KMS-11 (cell line): ENCODE data around the gene FHIT.

ENCODE experiments used
- H2AFZ ChIP-seq: fragments of 200-600 bp; sonication (generic); 2 replicates; pipeline ENCODE4 v1.6.1; 2016; ENCODE audit warnings: antibody characterized with exemption, mixed run types, low read depth
- H3K27ac ChIP-seq: fragments of 200-600 bp; sonication (generic); 2 replicates; pipeline ENCODE4 v1.6.1; 2016; ENCODE audit warnings: mild to moderate bottlenecking, mixed run types
- H3K27me3 ChIP-seq: fragments of 200-600 bp; sonication (generic); 2 replicates; pipeline ENCODE4 v1.6.1; 2017; ENCODE audit warnings: mild to moderate bottlenecking, low read depth, mixed run types, moderate library complexity; ENCODE audit not compliant: insufficient read depth
- H3K36me3 ChIP-seq: fragments of 200-600 bp; sonication (generic); 2 replicates; pipeline ENCODE4 v1.6.1; 2017; ENCODE audit warnings: mild to moderate bottlenecking, mixed run types; ENCODE audit not compliant: insufficient read depth
- H3K4me1 ChIP-seq: fragments of 200-600 bp; sonication (generic); 2 replicates; pipeline ENCODE4 v1.6.1; 2016; ENCODE audit warnings: mild to moderate bottlenecking, low read depth, mixed run types; ENCODE audit not compliant: poor library complexity, severe bottlenecking
- H3K4me2 ChIP-seq: fragments of 200-600 bp; sonication (generic); 2 replicates; pipeline ENCODE4 v1.7.0; 2016; ENCODE audit warnings: mild to moderate bottlenecking, mixed run types
- H3K4me3 ChIP-seq: fragments of 200-600 bp; sonication (generic); IDR thresholded peaks from 2 replicates; pipeline ENCODE4 v1.6.1; 2017; ENCODE audit warnings: low read depth, low read length, mixed read lengths; ENCODE audit not compliant: insufficient read depth
- H3K79me2 ChIP-seq: fragments of 200-600 bp; sonication (generic); 2 replicates; pipeline ENCODE4 v1.6.1; 2016; ENCODE audit warnings: low read depth, mixed run types; ENCODE audit not compliant: insufficient read depth
- H3K9ac ChIP-seq: fragments of 200-600 bp; sonication (generic); 2 replicates; pipeline ENCODE4 v1.6.1; 2016; ENCODE audit warnings: mild to moderate bottlenecking, mixed run types
- H4K20me1 ChIP-seq: fragments of 200-600 bp; sonication (generic); 2 replicates; pipeline ENCODE4 v1.6.1; 2016; ENCODE audit warnings: mild to moderate bottlenecking, mixed run types; ENCODE audit not compliant: insufficient read depth
- TF ChIP-seq, protein P1 (sequence below): fragments of 200-600 bp; sonication (generic); conservative IDR thresholded peaks from 2 replicates; pipeline ENCODE4 v1.6.1; 2017; ENCODE audit warnings: low read depth, mild to moderate bottlenecking, antibody characterized with exemption, low read length, moderate library complexity, mixed read lengths

FHIT gene

DNA sequence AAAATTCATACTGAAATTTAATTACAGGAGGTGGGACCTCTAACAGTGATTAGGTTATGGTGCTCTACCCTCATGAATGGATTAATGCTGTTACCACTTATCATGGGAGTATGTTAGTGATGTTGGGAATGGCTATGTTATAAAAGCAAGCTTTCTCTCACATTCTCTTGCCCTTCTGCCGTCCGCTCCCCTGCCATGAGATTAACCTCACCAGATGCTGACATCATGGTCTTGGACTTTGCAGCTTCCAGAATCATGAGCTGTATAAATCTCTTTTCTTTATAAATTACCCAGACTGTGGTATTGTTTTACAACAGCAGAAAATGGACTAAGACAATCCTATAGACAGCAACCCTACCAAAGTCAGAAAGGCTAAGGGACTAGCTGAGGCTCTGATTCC, 884.8 kb downstream of the FHIT start:
- TF ChIP-seq, protein P1, sequence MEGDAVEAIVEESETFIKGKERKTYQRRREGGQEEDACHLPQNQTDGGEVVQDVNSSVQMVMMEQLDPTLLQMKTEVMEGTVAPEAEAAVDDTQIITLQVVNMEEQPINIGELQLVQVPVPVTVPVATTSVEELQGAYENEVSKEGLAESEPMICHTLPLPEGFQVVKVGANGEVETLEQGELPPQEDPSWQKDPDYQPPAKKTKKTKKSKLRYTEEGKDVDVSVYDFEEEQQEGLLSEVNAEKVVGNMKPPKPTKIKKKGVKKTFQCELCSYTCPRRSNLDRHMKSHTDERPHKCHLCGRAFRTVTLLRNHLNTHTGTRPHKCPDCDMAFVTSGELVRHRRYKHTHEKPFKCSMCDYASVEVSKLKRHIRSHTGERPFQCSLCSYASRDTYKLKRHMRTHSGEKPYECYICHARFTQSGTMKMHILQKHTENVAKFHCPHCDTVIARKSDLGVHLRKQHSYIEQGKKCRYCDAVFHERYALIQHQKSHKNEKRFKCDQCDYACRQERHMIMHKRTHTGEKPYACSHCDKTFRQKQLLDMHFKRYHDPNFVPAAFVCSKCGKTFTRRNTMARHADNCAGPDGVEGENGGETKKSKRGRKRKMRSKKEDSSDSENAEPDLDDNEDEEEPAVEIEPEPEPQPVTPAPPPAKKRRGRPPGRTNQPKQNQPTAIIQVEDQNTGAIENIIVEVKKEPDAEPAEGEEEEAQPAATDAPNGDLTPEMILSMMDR = no peak
- no peak overlapping the region for H3K4me2 ChIP-seq
- no peaks in the 10 kb centered on the region for H3K27me3 ChIP-seq
- no peaks in the 10 kb centered on the region for H3K79me2 ChIP-seq
- no peak overlapping the region for H2AFZ ChIP-seq
- H3K4me1 ChIP-seq = no peaks in the 10 kb centered on the region
- H3K36me3 ChIP-seq = no peaks in the 10 kb centered on the region
- H3K4me3 ChIP-seq = no peak overlapping the region
- H3K27ac ChIP-seq = no peak overlapping the region
- no peak overlapping the region for H3K9ac ChIP-seq
- H4K20me1 ChIP-seq = no peaks in the 10 kb centered on the region

GRCh38 chr3:60365360-60365759, 885.9 kb downstream of the FHIT start:
- no peaks in the 10 kb centered on the region for H3K36me3 ChIP-seq
- H3K27me3 ChIP-seq = no peaks in the 10 kb centered on the region
- H4K20me1 ChIP-seq = no peaks in the 10 kb centered on the region
- H3K4me3 ChIP-seq = no peak overlapping the region
- H3K27ac ChIP-seq = no peak overlapping the region
- H2AFZ ChIP-seq = no peak overlapping the region
- no peaks in the 10 kb centered on the region for H3K79me2 ChIP-seq
- H3K4me1 ChIP-seq = no peaks in the 10 kb centered on the region
- H3K9ac ChIP-seq = no peak overlapping the region
- H3K4me2 ChIP-seq = no peak overlapping the region
- TF ChIP-seq, protein P1 = no peak

DNA sequence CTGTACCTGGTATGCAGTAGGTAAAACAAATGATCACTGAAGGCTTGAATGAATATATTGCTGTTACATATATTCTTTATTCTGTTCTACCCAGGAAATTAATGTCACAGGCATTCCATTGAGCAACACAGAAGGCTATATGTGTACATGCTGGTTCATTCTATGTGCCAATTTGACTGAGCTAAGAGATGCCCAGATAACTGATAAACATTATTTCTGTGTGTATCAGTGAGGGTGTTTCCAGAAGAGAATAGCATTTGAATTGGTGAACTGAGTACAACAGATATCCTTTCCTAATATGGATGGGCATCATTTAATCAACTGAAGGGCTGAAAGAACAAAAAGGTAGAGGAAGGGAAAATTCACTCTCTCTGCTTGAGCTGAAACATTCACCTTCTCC, 886.8 kb downstream of the FHIT start:
- H3K27me3 ChIP-seq = no peaks in the 10 kb centered on the region
- H3K4me3 ChIP-seq = no peak overlapping the region
- no peak overlapping the region for H3K9ac ChIP-seq
- no peak overlapping the region for H2AFZ ChIP-seq
- H3K36me3 ChIP-seq = no peaks in the 10 kb centered on the region
- no peak overlapping the region for H3K4me2 ChIP-seq
- H3K27ac ChIP-seq = no peak overlapping the region
- H3K79me2 ChIP-seq = no peaks in the 10 kb centered on the region
- TF ChIP-seq, protein P1 = no peak
- H3K4me1 ChIP-seq = no peaks in the 10 kb centered on the region
- no peaks in the 10 kb centered on the region for H4K20me1 ChIP-seq

DNA sequence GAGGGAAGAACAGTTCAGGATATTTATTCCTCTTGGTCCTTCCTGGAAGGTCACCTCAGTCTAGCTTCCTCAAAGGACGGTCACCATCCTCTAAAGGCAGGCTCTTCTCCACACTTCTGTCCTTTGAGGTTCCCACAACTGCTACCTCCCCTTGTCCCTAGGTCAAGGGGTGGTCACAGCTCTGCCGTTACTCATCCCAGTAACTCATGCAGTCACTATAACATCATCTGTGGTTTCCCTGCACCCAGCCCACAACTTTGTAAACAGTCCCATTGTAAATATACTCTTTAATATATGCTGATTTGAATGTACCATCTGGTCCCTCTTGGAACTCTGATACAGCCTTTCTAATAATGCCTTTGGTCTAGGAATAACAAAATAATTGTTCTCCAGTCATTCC, 887.4 kb downstream of the FHIT start:
- Histone ChIP-seq H2AFZ (no peak overlapping the region), H4K20me1 (no peaks in the 10 kb centered on the region), H3K4me1 (no peaks in the 10 kb centered on the region), H3K9ac (no peak overlapping the region), H3K4me3 (no peak overlapping the region), H3K36me3 (no peaks in the 10 kb centered on the region), H3K27me3 (no peaks in the 10 kb centered on the region), H3K4me2 (no peak overlapping the region), H3K79me2 (no peaks in the 10 kb centered on the region), H3K27ac (no peak overlapping the region)
- TF ChIP-seq, protein P1 = no peak
